GM04503 (cell line): Measurements from ENCODE around the gene PHF14.

ENCODE experiments used
- DNase-seq: peaks from one replicate; pipeline ENCODE4 v3.0.0-alpha.2; 2012; ENCODE audit warnings: low read depth

Gene PHF14

DNA sequence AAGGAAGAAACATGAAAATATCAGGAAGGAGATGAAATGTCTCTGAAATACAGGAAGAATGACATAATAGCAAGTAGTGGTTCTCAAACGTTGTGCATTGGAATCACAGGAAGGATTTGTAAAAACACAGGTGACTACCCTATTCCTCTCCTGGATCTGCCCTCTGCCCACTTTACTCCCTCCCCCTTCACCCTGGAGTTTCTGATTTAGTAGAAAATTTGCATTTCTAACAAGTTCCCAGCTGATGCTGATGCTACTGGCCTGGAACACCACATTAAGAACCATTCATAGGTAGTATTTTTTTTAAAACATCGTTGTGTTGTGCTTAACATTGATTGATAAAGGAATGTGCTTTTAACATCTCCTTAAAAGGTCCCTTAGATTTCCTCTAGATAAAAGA, 130.9 kb downstream of the PHF14 start:
- no peak for DNase-seq

DNA sequence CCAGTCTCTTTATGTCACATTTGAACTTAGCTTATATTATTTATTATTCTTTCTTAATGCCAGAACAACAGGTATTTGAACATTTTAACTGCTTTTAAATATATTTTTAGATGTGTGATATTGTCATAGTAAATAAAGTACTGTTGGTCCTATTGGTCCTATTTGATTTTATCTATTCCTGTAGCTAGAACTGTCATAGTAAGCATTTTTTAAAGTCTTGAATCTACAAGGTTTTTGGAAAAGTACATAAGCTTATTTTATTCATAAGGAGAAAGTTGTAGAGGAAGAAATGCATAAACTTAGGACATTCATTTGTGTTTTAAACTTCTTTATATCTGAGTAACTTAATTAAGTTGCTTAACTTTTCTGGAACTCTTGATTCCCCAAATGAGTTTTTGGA, 136.0 kb downstream of the PHF14 start:
- no peak for DNase-seq

DNA sequence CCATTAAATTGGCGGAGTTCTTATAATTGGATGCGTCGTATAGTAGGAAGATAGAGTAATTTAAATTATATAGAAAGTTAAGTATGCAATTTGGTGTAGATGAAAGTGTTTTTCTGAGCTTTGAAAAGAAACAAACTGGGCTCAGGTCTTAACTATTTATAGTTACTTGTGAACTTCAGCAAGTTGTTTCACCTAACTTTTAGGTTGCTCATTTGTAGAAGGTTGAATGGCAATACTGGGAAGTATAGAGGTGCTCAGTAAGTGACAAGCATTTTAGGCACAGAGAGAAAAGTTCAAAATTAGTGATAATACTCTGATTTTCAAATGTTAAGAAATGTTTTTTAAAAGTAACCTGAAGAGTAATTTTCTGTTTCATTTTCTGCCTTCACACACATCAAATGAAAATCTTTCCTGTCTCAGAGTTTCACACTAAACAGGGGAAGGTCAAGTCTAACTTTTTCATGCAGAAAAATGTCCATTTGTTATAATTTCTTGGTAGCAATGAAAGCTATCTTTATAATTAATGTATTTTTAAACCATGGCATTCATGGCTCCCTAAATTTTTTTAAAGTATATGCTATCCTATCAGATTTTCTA, 146.5 kb downstream of the PHF14 start:
- DNase-seq = no peak

DNA sequence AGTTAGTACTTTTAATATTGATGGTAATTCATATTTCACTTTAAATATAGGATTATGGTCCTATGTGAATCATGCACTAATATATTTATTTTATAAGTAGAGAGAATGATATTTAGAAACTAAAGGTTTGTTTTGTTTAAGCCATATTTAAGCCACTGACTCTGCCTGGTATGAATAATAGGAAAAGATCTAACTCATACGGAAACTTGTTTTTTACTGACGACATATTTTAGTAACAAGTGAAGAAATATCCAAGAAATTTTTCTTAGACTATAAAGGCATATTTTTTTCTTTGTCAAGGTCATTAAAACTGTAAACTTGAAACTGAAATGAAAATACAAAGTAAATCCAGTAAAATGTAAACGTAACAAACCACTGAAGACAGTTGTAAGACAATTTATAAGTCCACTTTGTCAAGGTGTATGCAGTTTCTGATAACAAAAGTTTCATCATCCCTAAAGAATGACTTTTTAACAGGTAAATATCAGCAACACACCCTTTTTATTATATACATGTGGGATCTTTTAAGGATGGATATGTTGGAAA, 147.1 kb downstream of the PHF14 start:
- DNase-seq = no peak

DNA sequence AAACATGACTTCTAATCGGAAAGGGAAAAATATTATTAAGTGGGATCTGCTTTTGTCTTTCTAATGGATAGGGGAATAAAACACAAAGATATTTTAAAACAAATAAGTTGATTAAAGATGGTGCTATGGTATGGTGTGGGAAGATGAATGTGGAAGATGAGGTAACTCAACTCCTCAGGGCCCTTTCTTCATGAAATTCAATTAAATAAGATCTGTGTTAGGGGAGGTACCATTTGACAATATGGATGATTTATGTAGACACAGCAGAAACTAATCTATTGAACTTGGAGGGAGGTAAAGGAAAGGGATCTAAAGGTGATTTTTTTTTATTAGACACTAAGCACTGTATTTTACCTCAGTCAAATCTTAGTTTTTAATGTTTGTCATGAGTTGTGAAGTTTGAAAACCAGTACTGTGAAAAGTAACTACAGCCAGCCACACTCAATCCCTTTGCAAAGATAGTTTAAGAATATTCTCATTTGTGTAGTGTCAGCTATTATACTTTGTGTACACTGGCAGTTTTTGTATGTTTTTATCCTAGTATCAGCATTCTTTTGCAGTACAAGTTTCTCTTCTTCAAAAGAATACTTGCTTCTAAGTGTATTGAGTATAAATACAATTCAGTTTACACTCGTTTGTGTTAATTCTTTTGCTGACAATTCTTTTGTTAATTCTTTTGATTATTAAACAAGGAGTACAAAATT, 151.3 kb downstream of the PHF14 start:
- no peak for DNase-seq

DNA sequence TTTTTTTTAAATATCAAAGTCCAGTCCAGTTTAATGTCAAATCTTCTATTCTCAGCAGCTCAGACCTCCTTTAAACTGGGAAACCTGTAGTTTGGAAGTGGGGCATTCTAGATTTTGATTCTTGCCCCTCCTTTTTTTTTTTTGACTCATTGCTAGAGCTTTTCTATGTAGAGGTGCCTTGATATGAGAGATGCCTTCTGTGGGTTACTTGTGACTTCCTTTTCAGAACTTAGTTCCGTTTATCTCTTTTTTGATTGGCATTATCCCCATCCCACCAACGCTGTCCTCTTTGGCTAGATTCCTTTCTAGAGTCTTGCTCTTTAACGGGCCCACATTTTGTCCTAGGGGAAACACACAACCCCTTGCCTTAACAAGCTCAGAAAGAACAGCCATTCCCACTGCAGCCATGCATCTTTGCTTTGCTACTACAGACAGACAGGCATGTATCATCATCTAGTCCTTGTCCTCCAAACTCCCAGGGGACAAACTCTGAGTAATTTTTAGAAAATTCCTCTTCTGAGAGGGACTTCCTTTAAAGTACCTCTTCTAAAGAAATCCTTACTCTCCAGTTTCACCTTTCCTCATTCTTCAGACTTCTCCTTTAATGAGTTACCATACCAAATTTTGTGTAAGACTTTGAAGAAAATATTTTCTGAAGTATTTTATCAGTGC, 153.6 kb downstream of the PHF14 start:
- DNase-seq = no peak

DNA sequence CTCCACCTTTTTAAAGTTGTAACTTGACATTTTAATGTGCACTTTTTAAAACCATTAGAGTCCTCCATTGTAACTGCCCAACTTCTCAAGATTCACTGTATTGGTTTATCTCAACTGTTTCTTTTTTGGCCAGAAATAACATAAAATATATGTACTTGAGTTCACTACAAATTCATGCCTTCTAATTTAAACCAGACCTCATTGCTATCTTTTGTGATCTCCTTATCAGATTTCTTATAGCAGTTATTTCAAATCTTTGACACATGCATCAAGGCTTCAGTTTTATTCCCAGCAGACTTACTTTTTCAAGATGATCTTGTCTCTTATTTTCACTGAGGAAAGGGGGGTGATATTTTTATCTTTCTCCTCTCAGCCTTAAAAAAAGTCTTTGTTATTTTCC, 154.3 kb downstream of the PHF14 start:
- DNase-seq = no peak

DNA sequence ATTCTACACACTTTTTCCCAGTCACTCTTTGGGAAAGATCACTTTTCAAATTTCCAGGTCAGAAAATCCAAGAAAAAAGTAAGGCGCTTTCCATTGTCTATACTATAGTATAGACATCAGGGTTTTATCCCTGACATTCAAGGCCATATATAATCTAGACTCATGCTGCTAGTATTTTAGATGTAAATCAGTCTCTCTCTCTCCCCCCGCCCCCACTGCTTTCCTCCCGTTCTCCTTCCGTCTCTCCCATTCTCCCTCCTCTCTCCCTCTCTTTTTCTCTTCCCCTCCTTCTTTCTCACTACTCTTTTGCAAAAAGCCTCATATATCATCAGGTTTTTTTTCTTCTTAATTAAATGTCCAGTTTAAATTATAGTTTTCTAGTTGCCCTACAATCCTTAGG, 154.8 kb downstream of the PHF14 start:
- no peak for DNase-seq

DNA sequence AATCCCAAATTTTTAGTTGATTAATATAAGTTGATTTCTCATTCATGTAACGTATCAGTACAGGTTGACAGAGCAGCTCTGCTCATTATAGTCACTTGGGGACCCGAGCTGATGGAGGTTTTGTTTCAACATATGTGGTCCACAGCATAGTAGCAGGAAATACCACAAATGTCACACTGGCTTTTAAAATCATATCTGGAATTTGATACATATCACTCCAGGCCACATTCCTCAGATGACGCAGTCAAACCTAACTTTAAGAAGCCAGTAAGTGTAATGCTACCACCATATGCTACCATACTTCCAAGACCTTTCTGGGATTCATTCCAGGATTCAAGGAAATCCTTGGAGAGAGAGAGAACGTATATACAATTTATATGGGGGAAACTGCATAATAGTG, 156.3 kb downstream of the PHF14 start:
- DNase-seq = no peak

DNA sequence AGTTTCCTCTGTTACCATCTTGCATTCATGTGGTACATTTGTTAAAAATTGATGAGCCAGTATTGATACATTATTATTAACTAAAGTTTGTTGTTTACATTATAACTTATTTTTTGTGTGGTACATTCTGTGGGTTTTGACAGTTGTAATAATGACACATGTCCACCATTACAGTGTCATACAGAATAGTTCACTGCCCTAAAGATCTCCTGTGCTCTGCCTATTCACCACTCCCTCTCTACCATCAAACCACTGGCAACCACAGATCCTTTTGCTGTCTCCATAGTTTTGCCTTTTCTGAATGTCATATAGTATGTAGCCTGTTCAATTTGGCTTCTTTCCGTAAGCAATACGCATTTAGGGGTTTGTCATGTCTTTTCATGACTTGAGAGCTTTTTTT, 156.9 kb downstream of the PHF14 start:
- DNase-seq = no peak

DNA sequence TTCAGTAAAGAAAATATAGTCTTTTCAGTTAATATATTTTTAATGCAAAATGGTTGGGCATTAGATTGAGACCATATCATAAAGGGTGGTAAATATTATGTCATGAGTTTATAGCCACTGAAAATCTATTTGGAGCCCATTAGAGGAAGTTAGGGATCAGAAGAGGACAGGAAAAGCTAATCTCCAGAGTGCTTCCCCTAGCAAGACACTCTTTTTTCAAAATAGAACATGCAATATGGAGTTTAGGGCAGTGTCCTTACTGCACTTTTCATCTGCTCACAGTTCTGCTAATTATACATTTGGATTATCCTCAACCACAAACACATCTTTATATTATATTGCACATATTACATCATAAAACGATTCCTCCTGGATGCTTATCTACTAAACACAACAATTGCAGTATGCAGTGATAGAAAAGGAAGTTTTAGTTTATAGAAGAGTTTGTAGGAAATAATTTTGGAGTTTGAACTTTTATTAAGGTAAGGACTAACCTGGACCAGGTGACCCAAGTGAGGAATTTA, 159.8 kb downstream of the PHF14 start:
- DNase-seq = no peak

DNA sequence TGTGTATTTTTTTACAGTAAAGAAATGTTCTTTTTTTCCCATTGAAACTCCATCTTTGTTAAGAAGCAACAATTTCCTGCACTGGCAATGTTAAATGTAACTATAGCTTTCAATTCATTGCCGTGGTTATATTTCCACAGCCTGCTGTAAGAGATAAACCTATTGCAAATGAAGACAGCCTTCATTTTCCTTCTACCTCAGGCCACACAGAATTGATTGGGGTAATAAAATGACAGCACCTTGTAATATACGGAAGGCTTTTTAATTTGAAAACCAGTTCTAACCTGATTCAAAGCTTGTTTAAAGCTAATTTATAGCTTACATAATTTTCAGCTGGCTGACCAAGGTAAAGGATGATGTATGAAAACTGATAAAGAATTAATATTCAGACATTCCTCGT, 161.9 kb downstream of the PHF14 start:
- no peak for DNase-seq

DNA sequence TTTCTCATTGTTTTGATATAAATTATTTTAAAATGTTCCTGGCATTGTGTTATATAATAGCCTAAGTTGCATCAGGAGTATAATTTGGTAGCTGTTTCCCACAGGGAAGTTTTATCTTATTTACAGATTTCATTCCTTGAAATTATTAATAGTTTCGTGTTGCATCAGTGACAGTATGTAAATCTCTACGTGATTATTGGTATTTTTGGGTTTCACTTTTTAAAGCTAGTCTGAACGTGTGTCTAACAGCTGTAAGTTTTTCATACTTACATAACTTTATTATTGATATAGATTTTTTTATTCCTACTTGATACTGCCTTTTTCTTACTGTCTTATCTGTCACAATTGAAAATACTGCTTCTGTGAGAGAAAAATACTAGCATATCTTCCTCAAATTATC, 167.9 kb downstream of the PHF14 start:
- DNase-seq = no peak

DNA sequence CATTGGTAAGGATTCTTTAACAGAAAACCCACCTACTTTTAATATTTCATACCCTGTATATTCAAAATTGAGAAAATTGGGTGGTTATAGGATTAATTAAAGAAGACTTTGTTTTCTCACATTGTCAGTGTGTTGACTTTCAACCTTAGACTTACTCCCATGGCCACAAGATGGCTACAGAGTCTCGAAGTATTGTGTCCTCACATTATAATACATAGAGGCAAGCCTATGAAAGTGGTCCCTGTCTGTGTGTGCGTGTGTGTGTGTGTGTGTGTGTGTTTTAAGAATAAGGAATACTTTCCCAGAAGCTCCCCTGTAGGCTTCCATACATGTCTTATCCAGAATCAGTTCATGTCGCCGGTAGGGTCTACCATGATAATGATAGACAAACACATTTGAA, 180.0 kb downstream of the PHF14 start:
- no peak for DNase-seq

DNA sequence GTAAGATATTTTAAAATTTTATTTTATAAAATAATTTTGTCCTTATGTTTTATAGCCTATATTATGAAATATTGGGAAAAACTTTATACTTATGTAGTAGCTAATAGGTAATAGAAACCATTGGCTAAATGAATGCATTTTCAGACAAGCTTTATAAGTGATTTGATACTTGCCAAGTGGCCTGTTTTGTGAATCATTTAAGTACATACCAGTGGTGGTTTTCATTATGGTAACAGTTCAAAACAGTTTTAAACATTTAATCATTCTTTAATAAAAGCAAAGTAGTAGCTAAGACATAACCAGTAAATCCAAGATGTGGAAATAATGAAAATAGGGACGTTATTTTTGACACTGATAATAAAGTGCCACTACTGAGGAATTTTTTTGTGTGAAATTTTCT, 182.2 kb downstream of the PHF14 start:
- peak; percentile 20 for DNase-seq

DNA sequence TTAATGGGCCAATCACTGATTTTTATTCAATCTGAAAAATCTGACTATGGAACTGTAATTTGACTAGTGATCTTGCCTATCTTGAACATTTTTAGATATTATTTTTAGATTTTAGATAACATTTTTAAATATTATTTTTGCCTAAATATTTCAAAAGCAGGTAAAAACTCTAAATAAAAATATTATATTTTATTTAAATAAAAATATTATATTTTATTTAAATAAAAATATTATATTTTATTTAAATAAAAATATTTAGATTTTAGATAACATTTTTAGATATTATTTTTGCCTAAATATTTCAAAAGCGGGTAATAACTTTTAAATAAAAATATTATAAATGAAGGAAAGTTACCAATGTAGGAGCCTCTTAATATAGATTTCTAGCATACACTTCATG, 187.8 kb downstream of the PHF14 start:
- DNase-seq = no peak

DNA sequence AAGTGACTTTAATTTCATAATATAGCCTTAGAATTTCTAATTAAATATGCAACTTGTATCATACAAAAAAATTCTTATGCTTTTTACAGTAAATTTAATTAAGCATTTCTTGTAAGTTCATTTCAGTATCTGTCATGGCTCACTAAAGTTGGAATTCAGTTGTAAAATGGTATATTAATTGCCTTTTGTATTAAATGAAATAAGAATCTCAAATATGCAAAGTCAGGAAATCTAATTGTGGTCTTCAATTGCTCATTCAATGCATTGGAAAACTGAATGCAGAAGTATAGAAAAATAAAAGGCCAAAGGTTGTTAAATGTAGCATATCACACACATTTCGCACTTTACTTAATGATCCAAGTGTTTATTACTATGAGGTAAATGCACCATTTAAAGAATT, 189.5 kb downstream of the PHF14 start:
- DNase-seq = no peak

DNA sequence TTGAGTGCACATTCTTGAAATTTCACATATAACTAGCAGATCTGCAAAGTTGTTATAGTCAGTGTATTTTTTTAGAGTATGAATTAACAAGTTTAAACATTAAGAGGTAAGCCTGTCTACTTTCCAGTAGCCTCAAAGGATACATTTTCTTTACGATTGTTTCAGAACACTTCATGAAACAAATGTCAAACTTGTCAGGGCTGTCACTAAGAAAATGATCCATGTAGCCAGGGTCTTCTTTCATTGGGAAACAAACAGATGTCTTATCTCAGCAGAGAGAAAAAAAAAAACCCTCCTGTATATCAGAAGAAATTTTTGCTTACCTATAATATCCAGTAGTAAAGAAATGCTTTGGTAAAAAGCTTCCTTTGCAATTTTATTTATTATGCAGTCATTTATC, 192.4 kb downstream of the PHF14 start:
- DNase-seq = no peak

DNA sequence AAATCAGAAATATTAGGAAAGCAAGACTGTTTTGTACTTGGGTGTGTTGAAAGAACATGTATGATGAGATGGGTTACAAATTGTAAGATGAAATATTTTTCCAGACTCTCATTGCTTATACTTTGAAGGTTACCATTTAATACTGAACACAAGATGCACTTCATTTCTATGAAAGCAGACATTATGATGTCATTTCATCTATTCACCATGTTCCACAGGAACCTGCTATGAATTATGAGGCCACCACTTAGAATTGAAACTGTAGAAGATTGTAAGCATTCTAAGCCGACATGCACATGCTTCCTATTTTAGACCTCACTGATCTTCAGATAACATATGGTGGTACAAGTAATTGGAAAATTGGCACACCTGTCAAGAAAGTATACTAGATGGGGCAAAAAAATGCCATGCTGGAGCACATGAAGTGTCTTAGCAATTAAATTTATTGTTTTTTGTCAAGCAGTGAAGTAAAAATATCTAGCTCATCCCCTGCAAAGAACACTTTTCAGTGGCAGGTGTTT, 195.0 kb downstream of the PHF14 start:
- no peak for DNase-seq

DNA sequence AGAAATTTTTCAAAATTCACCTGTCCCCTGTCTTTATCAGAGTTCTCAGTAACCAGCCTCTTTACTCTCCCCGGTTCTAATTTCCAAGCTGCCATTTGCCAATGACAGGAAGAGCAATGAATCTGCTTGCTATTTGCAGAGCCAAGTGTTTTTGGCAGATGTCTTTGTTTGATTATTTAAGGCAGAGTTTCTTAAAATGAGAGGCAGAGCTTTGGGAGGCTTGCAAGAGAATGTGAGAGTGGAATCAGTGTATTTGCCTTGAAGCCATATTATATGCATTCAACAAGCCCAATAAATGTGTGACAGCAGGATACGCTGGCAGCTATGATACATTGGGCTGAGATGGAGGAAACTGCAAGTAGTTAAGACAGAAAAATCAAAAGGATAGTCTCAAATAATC, 196.5 kb downstream of the PHF14 start:
- DNase-seq = no peak

DNA sequence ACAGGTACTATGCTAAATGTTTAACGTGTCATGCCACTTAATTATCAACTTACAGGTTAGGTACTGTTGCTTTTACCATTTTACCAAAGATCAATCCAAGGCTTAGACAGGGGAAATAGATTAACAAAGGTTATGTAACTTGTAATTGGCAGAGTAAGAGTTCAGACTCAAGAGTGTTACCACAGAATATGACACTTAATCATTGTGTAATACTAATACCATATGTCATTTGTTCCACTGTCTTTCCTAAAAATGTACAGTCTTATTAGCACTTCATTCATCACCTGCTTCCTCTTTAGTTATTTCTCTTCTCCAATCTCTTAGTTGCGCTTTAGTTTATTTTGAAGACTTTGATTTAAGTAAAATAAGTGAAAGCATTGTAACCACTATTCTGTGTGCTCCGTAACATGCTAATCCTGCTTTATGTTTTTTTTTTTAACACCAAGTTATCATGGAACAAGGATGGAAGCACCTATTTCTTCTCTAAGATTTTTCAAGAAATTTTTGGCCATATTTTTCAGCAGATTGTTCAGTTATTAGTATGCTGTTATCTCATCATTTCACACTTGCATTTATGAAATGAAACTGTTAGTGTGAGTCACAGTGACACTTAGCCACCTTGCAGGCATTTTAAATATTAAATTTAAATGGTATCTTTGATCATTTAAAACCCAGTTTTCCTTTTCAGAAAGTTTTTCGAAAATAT, 197.3 kb downstream of the PHF14 start:
- no peak for DNase-seq

DNA sequence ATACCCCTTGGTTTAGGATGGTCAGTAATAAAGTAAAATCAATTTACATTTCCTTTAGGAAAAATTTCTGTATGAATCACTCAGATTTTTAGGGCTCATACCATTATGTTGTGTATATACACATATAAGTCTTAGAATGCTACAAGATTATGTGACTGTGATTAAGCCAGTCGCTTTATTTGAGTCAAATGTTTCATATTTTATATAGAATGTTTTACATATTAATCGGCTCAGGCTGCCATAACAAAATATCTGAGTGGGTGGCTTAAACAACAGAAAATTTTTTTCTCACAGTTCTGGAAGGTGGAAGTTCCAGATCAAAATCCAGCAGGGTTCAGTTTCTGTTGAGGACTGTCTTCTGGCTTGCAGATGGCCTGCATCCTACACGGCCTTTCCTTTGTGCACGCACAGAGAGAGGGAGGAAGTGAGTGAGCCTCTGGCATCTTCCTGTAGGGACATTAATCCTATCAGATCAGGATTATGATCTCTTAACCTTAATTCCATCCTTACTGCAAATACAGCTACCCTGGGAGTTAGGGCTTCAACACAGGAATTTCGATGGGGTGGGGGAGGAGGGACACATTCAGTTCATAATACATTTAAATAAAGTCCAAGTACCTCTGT, 198.0 kb downstream of the PHF14 start:
- DNase-seq = no peak
